ENCODE measurements around the gene PKNOX2. TPM values are rescaled to one million over a fixed set of nuclear protein-coding genes. Genes with fewer than 3 reads are reported as not detected.

PKNOX2 gene
- total RNA-seq, 4 donors from 2014 or later, result 1.2 to 5.7 (median 2.2) TPM

- ATAC-seq, result no peak
- Histone ChIP-seq H3K9me3 (no peaks in the 10 kb centered on the region), H3K4me1 (peaks cover 0 to 14% (median 0%) of the 10 kb centered on the region in 3 donors), H3K4me3 (no peak overlapping the region), H3K27ac (no peak overlapping the region), H3K27me3 (no peaks in the 10 kb centered on the region), H3K36me3 (no peaks in the 10 kb centered on the region)
- 77 to 90% methylated on average over 1 to 2 of the region's 8 CpGs for WGBS, 2 donors (ENCODE audit: low coverage in 1 of 2)
- TF ChIP-seq POLR2A (IDR thresholded peaks at IDR 0.05) (no peak), POLR2AphosphoS5 (IDR thresholded peaks at IDR 0.05) (no peak), EP300 (IDR thresholded peaks at IDR 0.05) (no peak), CTCF (IDR thresholded peaks at IDR 0.05) (no peak)
Observed at GRCh38 chr11:125202977-125203376, 38.4 kb downstream of the PKNOX2 start.

GRCh38 chr11:125207866-125208425, 43.4 kb downstream of the PKNOX2 start:
- Histone ChIP-seq H3K36me3 (no peaks in the 10 kb centered on the region), H3K9me3 (no peaks in the 10 kb centered on the region), H3K27me3 (no peaks in the 10 kb centered on the region), H3K27ac (no peak overlapping the region), H3K4me1 (no peaks in the 10 kb centered on the region), H3K4me3 (no peak overlapping the region)
- no peak for TF ChIP-seq EP300 (IDR thresholded peaks at IDR 0.05)
- no peak for TF ChIP-seq POLR2A (IDR thresholded peaks at IDR 0.05)
- TF ChIP-seq POLR2AphosphoS5 (IDR thresholded peaks at IDR 0.05), result no peak
- TF ChIP-seq CTCF (IDR thresholded peaks at IDR 0.05), result no peak
- WGBS, 2 donors (ENCODE audit: low coverage in 1 of 2), result no CpG with 5 or more reads among the region's 1 CpG
- no peak for ATAC-seq

GRCh38 chr11:125210066-125210465, 45.5 kb downstream of the PKNOX2 start:
- no peak for ATAC-seq
- Histone ChIP-seq H3K4me1 (peaks cover 0 to 11% (median 4%) of the 10 kb centered on the region in 3 donors), H3K27me3 (no peaks in the 10 kb centered on the region), H3K27ac (no peak overlapping the region), H3K4me3 (no peak overlapping the region), H3K9me3 (no peaks in the 10 kb centered on the region), H3K36me3 (no peaks in the 10 kb centered on the region)
- 94% methylated on average over 2 of the region's 3 CpGs; no CpG with 5 or more reads in 1 of the 2 donors for WGBS, 2 donors (ENCODE audit: low coverage in 1 of 2)
- no peak for TF ChIP-seq POLR2AphosphoS5 (IDR thresholded peaks at IDR 0.05)
- no peak for TF ChIP-seq POLR2A (IDR thresholded peaks at IDR 0.05)
- TF ChIP-seq EP300 (IDR thresholded peaks at IDR 0.05), result no peak
- no peak for TF ChIP-seq CTCF (IDR thresholded peaks at IDR 0.05)

DNA sequence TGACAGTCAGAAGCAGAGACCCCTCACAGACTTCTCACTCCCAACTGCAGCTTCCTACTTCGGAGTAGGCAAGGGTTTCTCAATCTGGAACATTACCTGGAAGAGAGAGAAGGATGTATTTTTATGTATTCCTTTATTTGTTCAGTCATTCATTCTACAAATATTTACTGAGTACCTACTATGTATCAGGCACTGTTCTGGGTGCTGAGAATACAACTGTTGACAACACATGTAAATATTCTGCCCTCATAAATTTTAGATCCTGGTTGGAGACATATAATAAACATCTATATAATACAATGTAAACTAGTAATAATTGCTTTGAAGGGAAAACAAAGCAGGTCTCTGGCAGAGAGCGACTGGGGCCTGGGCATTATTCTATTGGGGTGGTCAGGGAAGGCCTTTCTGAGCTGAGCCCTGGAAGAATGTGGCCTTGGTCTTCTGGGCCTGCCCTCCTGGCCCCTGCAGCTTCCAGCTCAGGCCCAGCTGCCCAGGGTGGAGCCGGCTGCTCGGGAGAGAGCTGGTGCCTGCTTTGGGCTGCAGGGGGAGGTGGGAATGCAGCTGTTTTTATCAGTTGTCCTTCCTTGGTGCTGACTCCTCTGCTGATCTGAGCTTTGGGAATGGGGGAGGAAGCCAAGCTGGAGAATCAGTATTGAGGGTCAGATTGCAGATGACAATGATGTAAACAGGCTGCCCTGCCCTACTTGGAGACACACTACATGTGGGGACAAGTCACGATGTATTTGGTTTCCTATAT, 46.8 kb downstream of the PKNOX2 start:
- no peak for ATAC-seq
- 79 to 91% methylated on average over 2 of the region's 5 CpGs for WGBS, 2 donors (ENCODE audit: low coverage in 1 of 2)

More for the DNA sequence above, 46.8 kb downstream of the PKNOX2 start:
- Histone ChIP-seq H3K4me1 (peaks cover 0 to 24% (median 10%) of the 10 kb centered on the region in 3 donors), H3K27me3 (no peaks in the 10 kb centered on the region), H3K4me3 (no peak overlapping the region), H3K9me3 (no peaks in the 10 kb centered on the region), H3K27ac (no peak overlapping the region), H3K36me3 (no peaks in the 10 kb centered on the region)
- TF ChIP-seq POLR2AphosphoS5 (IDR thresholded peaks at IDR 0.05) (no peak), POLR2A (IDR thresholded peaks at IDR 0.05) (no peak), EP300 (IDR thresholded peaks at IDR 0.05) (no peak), CTCF (IDR thresholded peaks at IDR 0.05) (no peak)

Measured in gastroesophageal sphincter (tissue), 4 donors.